Thymus (tissue), 11 donors: ENCODE measurements around the gene INSL3. TPM values are rescaled to one million over a fixed set of nuclear protein-coding genes. Genes with fewer than 3 reads are reported as not detected.

ENCODE experiments used
- DNase-seq, 9 donors: peaks; one replicate each; pipeline ENCODE4 v3.0.0-alpha.2; 2013; ENCODE audit warnings: low spot score in 9 of 9, low read depth in 6 of 9, missing footprints in 1 of 9
- H3K27ac ChIP-seq, 2 donors: one replicate each; pipeline ENCODE4 v1.5.1; 2013; ENCODE audit warnings: control low read depth in 1 of 2, low read depth in 1 of 2, low read length in 1 of 2, mild to moderate bottlenecking in 1 of 2, moderate library complexity in 1 of 2
- H3K27me3 ChIP-seq, 2 donors: one replicate each; pipeline ENCODE4 v1.5.1; 2013; ENCODE audit warnings: low read length in 1 of 2; ENCODE audit not compliant: control insufficient read depth in 2 of 2, insufficient read depth in 1 of 2
- H3K36me3 ChIP-seq, 2 donors: one replicate each; pipeline ENCODE4 v1.5.1; 2013; ENCODE audit warnings: low read length in 1 of 2, mild to moderate bottlenecking in 1 of 2, moderate library complexity in 1 of 2; ENCODE audit not compliant: control insufficient read depth in 2 of 2, insufficient read depth in 2 of 2
- H3K4me1 ChIP-seq, 2 donors: one replicate each; pipeline ENCODE4 v1.5.1; 2013; ENCODE audit warnings: low read length in 2 of 2; ENCODE audit not compliant: control insufficient read depth in 2 of 2, insufficient read depth in 2 of 2
- H3K4me3 ChIP-seq, 2 donors: one replicate each; pipeline ENCODE4 v1.5.1; 2013; ENCODE audit warnings: low read length in 2 of 2, control low read depth in 1 of 2, mild to moderate bottlenecking in 1 of 2
- H3K9me3 ChIP-seq, 2 donors: one replicate each; pipeline ENCODE4 v1.5.1; 2013; ENCODE audit warnings: low read length in 1 of 2, mild to moderate bottlenecking in 1 of 2; ENCODE audit not compliant: control insufficient read depth in 2 of 2, insufficient read depth in 1 of 2
- WGBS: extraction: QIAGEN DNeasy Blood & Tissue Kit; methylation state at CpG from one replicate; pipeline ENCODE4 v1.1.7; 2013; 5-methylcytosine and 5-hydroxymethylcytosine counted together
- polyA plus RNA-seq: library from polyadenylated mRNA; stranded (reverse); fragments of 200-250 nt; gene quantifications from one replicate; pipeline ENCODE4 v1.2.3, GENCODE V29; 2013
- total RNA-seq: library from RNA; stranded (reverse); fragments of 120-200 nt; gene quantifications from one replicate; pipeline ENCODE4 v1.2.4, GENCODE V29; 2013
- donor health status: healthy.

INSL3 gene
- total and polyA plus RNA-seq, 2 donors: 0.33 to 2.1 TPM

GRCh38 chr19:17862711-17863519 is 41.6 kb upstream of the INSL3 start:
- no peak for DNase-seq
- Histone ChIP-seq H3K27me3 (peaks cover 0 to 7% of the 10 kb centered on the region in 2 donors), H3K4me3 (no peak overlapping the region), H3K36me3 (peaks cover 40 to 43% of the 10 kb centered on the region in 2 donors), H3K4me1 (peaks cover 11 to 25% of the 10 kb centered on the region in 2 donors), H3K9me3 (no peaks in the 10 kb centered on the region), H3K27ac (peak overlapping the region in 1 of 2 donors; percentile 15)
- WGBS: 97% methylated on average over 31 of the region's 31 CpGs

- no peak for DNase-seq
- Histone ChIP-seq H3K9me3 (no peaks in the 10 kb centered on the region), H3K27ac (no peak overlapping the region), H3K4me3 (peak overlapping the region in 1 of 2 donors; percentile 95), H3K36me3 (peaks cover 40 to 43% of the 10 kb centered on the region in 2 donors), H3K27me3 (no peaks in the 10 kb centered on the region), H3K4me1 (peaks cover 11 to 25% of the 10 kb centered on the region in 2 donors)
- 93% methylated on average over 23 of the region's 23 CpGs for WGBS
Observed at GRCh38 chr19:17861542-17862402, 40.5 kb upstream of the INSL3 start.

- peaks cover 11 to 25% of the 10 kb centered on the region in 2 donors for H3K4me1 ChIP-seq
- H3K9me3 ChIP-seq: no peaks in the 10 kb centered on the region
- 68% methylated on average over 7 of the region's 7 CpGs for WGBS
- H3K36me3 ChIP-seq: peaks cover 39 to 43% of the 10 kb centered on the region in 2 donors
- H3K27ac ChIP-seq: no peak overlapping the region
- peak overlapping the region; percentile 95 to 97 for H3K4me3 ChIP-seq
- peaks cover 0 to under 1% of the 10 kb centered on the region in 2 donors for H3K27me3 ChIP-seq
- no peak for DNase-seq
Observed at GRCh38 chr19:17860993-17861360, 39.7 kb upstream of the INSL3 start.

GRCh38 chr19:17860331-17860992 is 39.1 kb upstream of the INSL3 start:
- H3K9me3 ChIP-seq: no peaks in the 10 kb centered on the region
- WGBS: 4% methylated on average over 22 of the region's 22 CpGs
- no peak for DNase-seq
- H3K27ac ChIP-seq: peak overlapping the region; percentile 42 to 67
- H3K4me1 ChIP-seq: peaks cover 11 to 28% of the 10 kb centered on the region in 2 donors
- H3K27me3 ChIP-seq: peaks cover 0 to 4% of the 10 kb centered on the region in 2 donors
- H3K36me3 ChIP-seq: peaks cover 37 to 43% of the 10 kb centered on the region in 2 donors
- H3K4me3 ChIP-seq: peak overlapping the region; percentile 95 to 97

GRCh38 chr19:17859533-17860330 is 38.4 kb upstream of the INSL3 start, which contains the start of gene RPL18A:
TSS of gene RPL18A (plus strand) at chr19:17859910. CDS start at chr19:17859957, 47 bp downstream.
- H3K36me3 ChIP-seq: peaks cover 37 to 39% of the 10 kb centered on the region in 2 donors
- no peaks in the 10 kb centered on the region for H3K9me3 ChIP-seq
- peak within 1 kb of the TSS; percentile 42 to 67 for H3K27ac ChIP-seq
- peaks cover 0 to 8% of the 10 kb centered on the region in 2 donors for H3K27me3 ChIP-seq
- H3K4me1 ChIP-seq: peaks cover 11 to 32% of the 10 kb centered on the region in 2 donors
- WGBS: under 1% methylated on average over 80 of the region's 80 CpGs
- H3K4me3 ChIP-seq: peak within 1 kb of the TSS; percentile 95 to 97
- peak; percentile 95 to 100 (median 99) for DNase-seq

- Histone ChIP-seq H3K4me3 (no peak overlapping the region), H3K36me3 (no peaks in the 10 kb centered on the region), H3K9me3 (no peaks in the 10 kb centered on the region), H3K27ac (no peak overlapping the region), H3K4me1 (peaks cover 7 to 22% of the 10 kb centered on the region in 2 donors), H3K27me3 (peaks cover 0 to 8% of the 10 kb centered on the region in 2 donors)
- peak; percentile 48 to 89 (median 74) for DNase-seq
- 24% methylated on average over 29 of the region's 29 CpGs for WGBS
Observed at GRCh38 chr19:17855280-17856152, 34.2 kb upstream of the INSL3 start.

GRCh38 chr19:17854061-17854460 is 32.7 kb upstream of the INSL3 start:
- Histone ChIP-seq H3K9me3 (no peaks in the 10 kb centered on the region), H3K4me3 (no peak overlapping the region), H3K27ac (no peak overlapping the region), H3K36me3 (no peaks in the 10 kb centered on the region), H3K27me3 (peaks cover 0 to 8% of the 10 kb centered on the region in 2 donors), H3K4me1 (peaks cover 9 to 25% of the 10 kb centered on the region in 2 donors)
- 93% methylated on average over 6 of the region's 6 CpGs for WGBS
- no peak for DNase-seq
